CD1c-positive myeloid dendritic cell (primary cell): ENCODE results near the gene TMEM40.
"Not testable (repeated sequence)": the region's sequence is repeated elsewhere in the genome, so short reads cannot be mapped to it uniquely, and the experiment has no call there.

Experiments used
- DNase-seq: peaks from one replicate; pipeline ENCODE4 v3.0.0-alpha.2; 2016; ENCODE audit errors: extremely low spot score

TMEM40 gene

GRCh38 chr3:12775970-12776369 lies 16.9 kb upstream of the TMEM40 start:
- DNase-seq, result not testable (repeated sequence)

DNA sequence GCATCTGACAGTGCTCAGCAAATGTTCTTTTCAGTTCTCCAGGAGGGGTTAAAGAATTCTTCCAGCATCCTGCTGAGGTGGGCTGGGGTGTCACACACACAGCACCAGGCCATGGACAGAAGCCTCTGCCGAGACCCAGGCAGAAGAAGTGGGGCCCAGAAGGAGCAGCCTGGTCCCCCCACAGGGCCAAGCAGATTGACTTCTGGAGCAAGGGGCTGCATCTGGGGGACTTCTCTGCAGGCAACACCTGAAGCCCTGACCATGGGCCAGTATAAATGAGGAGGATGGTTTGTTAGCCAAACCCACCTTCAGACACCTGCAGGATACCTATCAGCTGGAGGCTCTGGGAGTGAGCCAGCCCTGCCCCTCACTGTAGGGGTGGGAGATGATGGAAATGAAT lies 16.2 kb upstream of the TMEM40 start:
- no peak for DNase-seq

DNA sequence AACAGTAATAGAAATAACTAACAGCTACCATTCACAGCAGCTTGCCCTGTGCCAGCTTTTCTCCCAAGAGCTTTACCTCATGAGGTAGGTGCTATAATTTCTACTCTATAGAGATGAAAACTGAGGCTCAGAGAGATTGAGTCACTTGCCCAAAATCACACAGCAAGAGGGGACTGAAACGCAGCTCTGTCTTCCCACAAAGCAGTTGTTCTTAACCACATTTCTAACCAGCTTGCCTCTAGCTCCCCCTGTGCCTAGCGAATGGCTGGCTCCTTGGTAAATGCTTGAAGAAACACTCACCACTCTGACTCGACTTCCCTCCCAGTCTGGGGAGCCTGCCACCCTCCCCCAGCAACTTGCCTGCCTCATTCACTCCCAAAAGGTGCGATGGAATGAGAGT lies 15.6 kb upstream of the TMEM40 start:
- no peak for DNase-seq

- no peak for DNase-seq
Observed at GRCh38 chr3:12773710-12774086, 14.6 kb upstream of the TMEM40 start.

GRCh38 chr3:12773030-12773709 lies 14.1 kb upstream of the TMEM40 start:
- DNase-seq, result no peak

- no peak for DNase-seq
Observed at GRCh38 chr3:12772462-12772861, 13.4 kb upstream of the TMEM40 start.

GRCh38 chr3:12771236-12771635 lies 12.2 kb upstream of the TMEM40 start:
- no peak for DNase-seq

DNA sequence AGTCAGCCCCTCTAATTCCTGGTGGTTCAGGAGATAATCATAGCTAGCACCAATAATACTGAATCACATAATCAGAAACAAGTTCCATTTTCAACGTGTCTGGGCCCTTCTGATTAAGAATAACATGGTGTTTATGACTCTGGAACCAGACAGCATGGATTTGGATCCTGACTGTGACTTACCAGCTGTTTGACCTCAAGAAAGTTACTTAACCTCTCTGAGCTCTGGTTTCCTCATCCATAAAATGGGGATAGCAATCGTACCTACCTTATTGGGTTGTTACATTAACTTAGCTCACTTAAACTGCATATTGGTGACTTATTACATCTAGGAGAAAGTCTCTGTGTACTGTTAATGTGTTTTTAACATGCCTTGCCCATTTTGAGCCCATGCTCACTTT lies 10.7 kb upstream of the TMEM40 start:
- no peak for DNase-seq

DNA sequence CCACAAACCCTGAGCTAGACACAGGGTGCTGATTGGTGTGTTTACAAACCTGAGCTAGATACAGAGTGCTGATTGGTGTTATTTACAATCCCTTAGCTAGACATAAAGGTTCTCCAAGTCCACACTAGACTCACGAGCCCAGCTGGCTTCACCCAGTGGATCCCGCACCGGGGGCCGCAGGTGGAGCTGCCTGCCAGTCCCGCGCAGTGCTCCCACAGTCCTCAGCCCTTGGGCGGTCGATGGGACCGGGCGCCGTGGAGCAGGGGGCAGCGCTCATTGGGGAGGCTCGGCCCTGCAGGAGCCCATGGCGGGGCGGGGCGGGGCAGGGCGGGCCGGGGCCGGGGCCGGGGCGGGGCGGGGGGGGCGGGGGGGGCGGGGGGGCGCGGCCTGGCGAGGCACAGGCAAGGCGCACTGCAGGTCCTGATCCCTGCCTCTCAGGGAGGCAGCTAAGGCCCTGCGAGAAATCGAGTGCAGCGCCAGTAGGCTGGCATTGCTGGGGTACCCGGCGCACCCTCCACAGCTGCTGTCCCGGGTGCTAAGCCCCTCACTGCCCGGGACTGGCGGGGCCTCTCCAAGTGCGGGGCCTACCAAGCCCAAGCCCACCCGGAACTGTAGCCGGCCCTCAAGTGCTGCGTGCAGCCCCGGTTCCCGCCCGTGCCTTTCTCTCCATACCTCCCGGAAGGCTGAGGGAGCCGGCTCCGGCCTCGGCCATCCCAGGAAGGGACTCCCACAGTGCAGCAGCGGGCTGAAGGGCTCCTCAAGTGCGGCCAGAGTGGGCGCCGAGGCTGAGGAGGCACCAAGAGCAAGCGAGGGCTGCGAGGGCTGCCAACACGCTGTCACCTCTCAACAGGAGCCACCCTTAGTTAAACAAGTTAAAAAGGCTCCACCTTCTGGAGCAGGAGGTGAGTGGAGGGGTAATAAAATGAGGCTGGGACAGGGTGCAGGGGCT lies 9.8 kb upstream of the TMEM40 start:
- DNase-seq, result no peak

GRCh38 chr3:12766541-12766940 lies 7.5 kb upstream of the TMEM40 start:
- DNase-seq, result no peak

- DNase-seq, result no peak
Observed at GRCh38 chr3:12764171-12764776, 5.2 kb upstream of the TMEM40 start.

DNA sequence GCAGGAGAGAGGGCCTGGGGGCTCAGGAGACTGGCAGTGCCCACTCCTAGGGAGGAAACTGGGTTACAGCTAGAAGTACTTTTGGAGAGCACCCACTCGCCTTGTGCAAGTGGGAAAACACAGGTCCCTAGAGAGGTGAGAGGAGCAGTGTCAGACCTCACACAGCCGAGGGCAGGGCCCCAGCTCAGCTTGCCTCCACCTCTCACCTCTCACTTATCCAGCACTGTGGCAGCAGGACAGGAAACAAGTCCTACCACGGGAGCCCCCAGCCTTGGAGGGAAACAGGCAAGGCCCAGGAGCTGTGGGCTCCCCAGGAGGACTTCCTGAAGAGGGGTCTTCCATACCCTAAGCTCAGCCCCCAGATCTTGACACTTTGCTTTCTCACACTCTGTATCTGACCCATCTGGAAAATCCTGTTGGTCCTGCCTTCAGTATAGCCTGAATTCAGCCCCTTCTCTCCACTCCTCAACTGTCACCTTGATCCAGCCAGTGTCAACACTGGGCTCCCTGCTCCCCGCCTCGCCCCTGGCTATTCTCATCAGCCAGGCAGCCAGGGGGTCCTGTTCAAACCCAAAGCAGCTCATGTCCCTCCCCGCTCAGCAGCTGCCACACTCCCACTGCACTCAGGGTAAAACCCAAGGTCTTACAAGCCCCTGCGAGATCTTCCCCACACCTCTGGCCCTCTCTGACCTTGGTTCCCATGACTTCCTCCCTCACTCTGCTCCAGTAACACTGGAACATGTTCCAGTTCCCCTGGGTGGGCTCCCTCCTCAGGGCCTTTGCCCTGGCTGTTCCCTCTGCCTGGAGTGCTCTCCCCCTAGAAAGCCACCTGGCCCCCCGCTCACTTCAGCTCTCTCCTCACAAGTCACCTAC lies 870 bp upstream of the TMEM40 start:
- no peak for DNase-seq

DNA sequence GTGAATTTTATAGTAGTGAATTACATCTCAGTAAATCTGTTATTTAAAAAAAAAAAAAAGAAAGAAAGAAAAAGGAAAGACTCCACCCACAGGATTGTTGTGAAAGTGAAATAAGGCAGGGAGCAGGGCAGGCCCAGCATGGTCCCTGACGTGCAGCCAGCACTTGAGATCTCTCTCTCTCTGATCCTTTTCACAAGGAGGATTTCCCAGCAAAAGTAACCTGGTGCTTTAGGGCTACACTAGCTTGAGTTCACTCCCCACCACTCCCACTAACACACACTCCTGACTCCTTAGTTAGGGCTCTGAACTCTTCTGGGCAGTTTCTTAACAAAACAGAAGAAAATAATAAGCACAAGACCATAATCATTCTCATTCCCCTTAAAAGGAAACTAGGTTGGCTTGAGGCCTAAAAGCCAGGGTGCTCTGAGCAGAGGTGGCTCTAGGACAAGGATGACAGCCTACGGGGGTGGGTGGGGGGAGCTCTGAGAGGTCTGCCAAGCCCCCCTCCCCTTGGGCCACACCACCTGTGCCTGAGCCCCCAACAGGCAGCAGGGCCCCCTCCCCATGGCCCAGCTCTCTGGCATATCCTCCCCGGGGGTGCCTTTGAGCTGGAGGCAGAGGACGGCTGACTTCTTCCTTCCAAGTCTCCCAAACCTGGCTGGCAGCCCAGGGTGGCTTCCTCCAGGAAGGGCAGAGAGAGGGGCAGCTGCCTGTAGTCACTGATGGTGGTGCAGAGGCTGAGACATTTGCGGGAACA lies 856 bp downstream of the TMEM40 start:
- no peak for DNase-seq

DNA sequence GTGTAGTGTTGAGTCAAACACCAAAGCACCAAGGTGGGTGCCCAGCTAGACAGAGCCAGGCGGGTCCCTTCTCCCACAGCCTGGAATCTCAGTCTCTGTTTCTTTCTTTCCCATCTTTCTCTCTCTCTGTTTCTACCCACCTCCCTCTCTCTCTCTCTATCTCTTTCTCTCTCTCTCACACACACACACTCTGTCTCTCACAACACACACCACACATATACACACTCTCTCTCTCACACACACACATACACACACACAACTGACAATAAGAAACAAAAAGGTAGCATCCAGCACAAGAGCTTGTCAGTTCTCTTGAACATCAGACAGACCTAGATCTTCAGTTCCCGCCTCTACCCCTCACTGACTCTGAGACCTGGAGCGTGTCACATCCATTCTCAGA lies 2.4 kb downstream of the TMEM40 start:
- no peak for DNase-seq

- no peak for DNase-seq
Observed at GRCh38 chr3:12756175-12756574, 2.9 kb downstream of the TMEM40 start.

DNA sequence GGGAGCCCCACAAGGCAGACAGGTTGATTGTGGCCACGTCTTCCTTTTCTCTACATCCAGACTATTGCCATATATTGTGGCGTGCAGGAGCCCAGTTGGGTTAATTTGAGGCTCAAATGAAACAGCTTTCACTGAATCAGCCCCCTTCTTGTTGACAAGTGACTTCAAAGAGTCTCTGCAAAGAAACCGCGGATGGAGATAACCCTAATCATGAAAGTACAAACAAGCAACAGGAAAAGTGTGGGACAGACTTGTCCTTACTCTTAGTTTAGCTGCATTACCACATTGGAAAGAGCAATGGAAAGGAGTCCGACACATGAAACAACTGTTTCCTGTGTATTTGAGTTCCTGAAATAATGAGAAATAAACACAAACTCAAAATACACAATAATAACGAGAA lies 3.3 kb downstream of the TMEM40 start:
- no peak for DNase-seq

GRCh38 chr3:12754313-12754712 lies 4.7 kb downstream of the TMEM40 start:
- no peak for DNase-seq

- no peak for DNase-seq
Observed at GRCh38 chr3:12753275-12754028, 5.6 kb downstream of the TMEM40 start.

DNA sequence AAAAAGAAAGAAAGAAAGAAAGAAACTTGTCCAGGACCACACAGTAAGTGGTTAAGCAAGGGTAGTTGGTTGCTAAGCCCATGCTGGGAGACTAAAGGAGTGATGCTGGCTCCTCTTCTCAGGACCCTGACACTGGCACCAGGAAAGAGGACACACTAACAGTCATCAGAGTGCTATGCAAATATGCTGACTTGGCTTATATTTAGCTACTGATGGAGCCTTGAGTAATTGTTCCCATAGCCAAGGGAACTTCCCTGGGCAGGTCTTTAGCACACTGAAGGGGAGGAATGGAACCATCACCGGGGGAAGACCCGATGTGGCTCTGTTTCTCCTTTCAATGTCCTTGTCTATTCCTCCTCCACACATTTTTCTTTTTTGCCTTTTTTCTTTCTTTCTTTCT lies 6.2 kb downstream of the TMEM40 start:
- no peak for DNase-seq

- DNase-seq, result no peak
Observed at GRCh38 chr3:12752102-12752501, 7.0 kb downstream of the TMEM40 start.
